ENCODE measurements around the gene EVL. TPM values are rescaled to one million over a fixed set of nuclear protein-coding genes. Genes with fewer than 3 reads are reported as not detected.

Gene EVL
- total RNA-seq, 2 donors from 2014 or later: 42.5 to 98.4 TPM

DNA sequence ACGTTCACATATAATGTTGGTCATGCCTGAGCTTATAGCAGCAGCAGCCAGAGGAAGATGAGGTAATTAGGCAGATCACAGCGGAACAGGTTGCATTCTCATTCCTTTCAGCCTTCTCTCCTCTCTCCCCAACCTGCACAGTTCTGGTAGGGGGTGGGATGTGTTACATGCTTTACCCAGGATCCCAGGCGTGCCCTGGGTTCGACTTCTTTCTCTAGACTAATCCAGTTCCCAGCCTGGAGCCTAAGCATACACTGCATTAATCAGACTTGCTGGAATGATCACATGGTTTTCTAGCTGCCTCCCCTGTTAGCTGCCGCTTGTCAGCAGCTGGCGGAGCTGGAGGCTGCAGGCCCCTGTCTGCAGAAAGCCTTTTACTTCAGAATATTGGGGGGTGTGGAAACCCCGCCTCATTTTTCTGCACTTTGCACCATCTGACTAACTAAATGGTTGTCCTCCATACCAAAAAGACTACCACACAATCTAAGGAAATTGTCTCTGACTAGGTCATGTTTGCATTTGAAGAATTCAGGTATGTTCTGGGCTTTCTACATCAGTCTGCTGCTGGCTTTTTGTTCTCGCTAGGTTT lies 46.0 kb upstream of the EVL start:
- no peaks in the 10 kb centered on the region for H3K9me3 ChIP-seq
- H3K4me3 ChIP-seq: no peak overlapping the region
- intact Hi-C loops (cut with DNase I): no loop called here
- DNase-seq (ENCODE audit: low spot score): no peak
- H3K4me1 ChIP-seq (replicated peaks): no peaks in the 10 kb centered on the region
- no peaks in the 10 kb centered on the region for H3K27me3 ChIP-seq (replicated peaks; ENCODE audit: insufficient read depth)
- H3K27ac ChIP-seq: no peak overlapping the region
- 88% methylated on average over 8 of the region's 8 CpGs for WGBS
- no peaks in the 10 kb centered on the region for H3K36me3 ChIP-seq
- TF ChIP-seq POLR2AphosphoS5 (IDR thresholded peaks at IDR 0.05): no peak
- no peak for TF ChIP-seq CTCF (IDR thresholded peaks at IDR 0.05)
- no peak for TF ChIP-seq POLR2A (IDR thresholded peaks at IDR 0.05)

DNA sequence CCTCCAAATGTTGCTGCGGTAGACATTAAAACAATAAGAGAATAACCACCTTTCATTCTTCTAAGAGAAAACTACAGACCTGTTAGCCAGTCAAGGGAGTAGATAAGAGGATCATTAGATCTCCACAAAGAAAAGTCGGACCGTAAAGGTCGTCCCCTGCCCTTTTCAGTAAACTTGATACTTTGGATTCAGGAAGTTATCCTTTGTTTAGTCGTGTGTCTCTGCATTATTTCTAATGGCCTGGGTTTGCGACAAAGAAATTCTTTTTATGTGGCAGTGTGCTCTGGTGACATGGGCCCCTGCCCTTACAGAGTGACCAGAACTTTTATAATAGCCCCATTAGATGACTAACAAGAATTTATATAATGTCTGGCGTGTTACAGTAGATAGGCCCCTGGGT lies 44.6 kb upstream of the EVL start:
- Histone ChIP-seq H3K4me1 (replicated peaks) (no peaks in the 10 kb centered on the region), H3K27ac (no peak overlapping the region), H3K4me3 (no peak overlapping the region), H3K9me3 (no peaks in the 10 kb centered on the region), H3K27me3 (replicated peaks; ENCODE audit: insufficient read depth) (no peaks in the 10 kb centered on the region), H3K36me3 (no peaks in the 10 kb centered on the region)
- no peak for DNase-seq (ENCODE audit: low spot score)
- no peak for TF ChIP-seq POLR2AphosphoS5 (IDR thresholded peaks at IDR 0.05)
- WGBS: 86% methylated on average over 7 of the region's 7 CpGs
- intact Hi-C loops (cut with DNase I): loop anchor here (10.0 kb wide), 1 partner anchor 84 kb away; no protein-coding TSS in a partner anchor

DNA sequence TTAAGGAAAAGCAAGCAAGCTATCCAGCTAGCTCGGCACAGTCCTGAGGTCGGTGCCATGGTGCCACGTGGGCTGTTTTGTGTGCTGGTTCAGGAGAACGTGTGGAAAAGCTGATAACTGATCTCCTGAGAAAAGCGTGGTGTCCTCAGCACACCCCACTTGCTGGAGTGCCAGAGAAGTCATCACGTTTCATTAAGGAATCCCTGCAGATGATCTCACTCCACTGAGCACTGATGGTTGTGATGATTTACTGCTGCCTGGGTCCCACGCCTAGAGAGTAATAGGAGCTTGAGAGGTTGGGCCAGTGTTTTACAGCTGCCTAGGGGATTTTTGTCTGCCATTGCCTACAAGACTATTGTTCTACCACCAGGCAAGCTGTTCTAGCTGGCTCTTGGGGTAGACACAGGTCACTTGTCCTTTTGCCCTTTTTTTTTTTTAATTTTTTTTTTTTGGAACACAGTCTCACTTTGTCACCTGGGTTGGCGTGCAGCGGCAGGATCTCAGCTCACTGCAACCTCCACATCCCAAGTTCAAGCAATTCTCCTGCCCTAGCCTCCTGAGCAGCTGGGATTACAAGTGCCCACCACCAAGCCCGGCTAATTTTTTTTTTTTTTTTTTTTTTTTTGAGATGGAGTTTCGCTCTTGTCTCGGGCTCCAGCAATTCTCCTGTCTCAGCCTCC lies 42.3 kb upstream of the EVL start:
- Histone ChIP-seq H3K4me3 (no peak overlapping the region), H3K36me3 (no peaks in the 10 kb centered on the region), H3K9me3 (no peaks in the 10 kb centered on the region), H3K27ac (no peak overlapping the region), H3K27me3 (replicated peaks; ENCODE audit: insufficient read depth) (no peaks in the 10 kb centered on the region), H3K4me1 (replicated peaks) (no peaks in the 10 kb centered on the region)
- DNase-seq (ENCODE audit: low spot score): no peak
- 70% methylated on average over 12 of the region's 12 CpGs for WGBS
- intact Hi-C loops (cut with DNase I): loop anchor here (10.0 kb wide), 1 partner anchor 82 kb away; no protein-coding TSS in a partner anchor
- TF ChIP-seq POLR2A (IDR thresholded peaks at IDR 0.05) (no peak), POLR2AphosphoS5 (IDR thresholded peaks at IDR 0.05) (no peak), CTCF (IDR thresholded peaks at IDR 0.05) (no peak)

- H3K4me1 ChIP-seq (replicated peaks): no peaks in the 10 kb centered on the region
- intact Hi-C loops (cut with DNase I): loop anchor here (10.0 kb wide), 1 partner anchor 80 kb away; no protein-coding TSS in a partner anchor
- no peaks in the 10 kb centered on the region for H3K27me3 ChIP-seq (replicated peaks; ENCODE audit: insufficient read depth)
- TF ChIP-seq CTCF (IDR thresholded peaks at IDR 0.05): peak in 2 of 4 experiments; percentile 26 to 33
- no peak for TF ChIP-seq POLR2A (IDR thresholded peaks at IDR 0.05)
- TF ChIP-seq POLR2AphosphoS5 (IDR thresholded peaks at IDR 0.05): peak; percentile 30
- no peak overlapping the region for H3K27ac ChIP-seq
- H3K4me3 ChIP-seq: no peak overlapping the region
- DNase-seq (ENCODE audit: low spot score): peak; percentile 34
- H3K36me3 ChIP-seq: no peaks in the 10 kb centered on the region
- H3K9me3 ChIP-seq: no peaks in the 10 kb centered on the region
- 30% methylated on average over 1 of the region's 1 CpG for WGBS
Observed at GRCh38 chr14:100025111-100025510, 40.1 kb upstream of the EVL start.

DNA sequence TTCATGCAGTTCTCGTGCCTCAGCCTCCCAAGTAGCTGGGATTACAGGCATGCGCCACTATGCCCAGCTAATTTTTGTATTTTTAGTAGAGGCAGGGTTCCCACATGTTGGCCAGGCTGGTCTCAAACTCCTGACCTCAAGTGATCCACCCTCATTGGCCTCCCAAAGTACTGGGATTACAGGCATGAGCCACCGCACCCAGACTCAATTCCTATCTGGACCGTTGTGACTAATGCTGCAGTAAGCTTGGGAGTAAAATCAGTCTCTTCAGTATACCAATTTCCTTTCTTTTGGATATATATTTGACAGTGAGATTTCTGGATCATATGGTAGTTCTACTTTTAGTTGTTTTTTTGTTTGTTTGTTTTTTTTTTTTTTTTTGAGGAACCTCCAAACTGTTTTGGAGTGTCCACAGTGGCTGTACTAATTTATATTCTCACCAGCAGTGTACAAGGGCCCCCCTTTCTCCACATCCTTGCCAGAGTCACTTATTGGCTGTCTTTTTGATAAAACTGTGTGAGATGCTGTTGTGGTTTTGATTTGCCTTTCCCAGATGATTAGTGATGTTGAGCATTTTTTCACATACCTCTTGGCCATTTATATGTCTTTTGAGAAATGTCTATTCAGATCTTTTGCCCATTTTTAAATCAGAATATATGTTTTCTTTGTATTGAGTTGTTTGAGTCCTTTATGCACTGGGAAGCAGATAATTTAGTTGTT lies 37.3 kb upstream of the EVL start:
- Histone ChIP-seq H3K4me3 (no peak overlapping the region), H3K36me3 (no peaks in the 10 kb centered on the region), H3K27ac (no peak overlapping the region), H3K9me3 (no peaks in the 10 kb centered on the region), H3K27me3 (replicated peaks; ENCODE audit: insufficient read depth) (no peaks in the 10 kb centered on the region), H3K4me1 (replicated peaks) (peaks cover 11% of the 10 kb centered on the region)
- intact Hi-C loops (cut with DNase I): loop anchor here (10.0 kb wide), 1 partner anchor 77 kb away; no protein-coding TSS in a partner anchor
- WGBS: 95% methylated on average over 4 of the region's 4 CpGs
- DNase-seq (ENCODE audit: low spot score): no peak
- no peak for TF ChIP-seq POLR2A (IDR thresholded peaks at IDR 0.05)
- no peak for TF ChIP-seq POLR2AphosphoS5 (IDR thresholded peaks at IDR 0.05)
- TF ChIP-seq CTCF (IDR thresholded peaks at IDR 0.05): no peak

Measured in prostate gland (tissue), 2 donors.